ENCODE results near the gene TCF4. TPM values are rescaled to one million over a fixed set of nuclear protein-coding genes. Genes with fewer than 3 reads are reported as not detected.

Gene TCF4
- total RNA-seq, 1 experiment from 2014 or later, result 0.42 TPM

DNA sequence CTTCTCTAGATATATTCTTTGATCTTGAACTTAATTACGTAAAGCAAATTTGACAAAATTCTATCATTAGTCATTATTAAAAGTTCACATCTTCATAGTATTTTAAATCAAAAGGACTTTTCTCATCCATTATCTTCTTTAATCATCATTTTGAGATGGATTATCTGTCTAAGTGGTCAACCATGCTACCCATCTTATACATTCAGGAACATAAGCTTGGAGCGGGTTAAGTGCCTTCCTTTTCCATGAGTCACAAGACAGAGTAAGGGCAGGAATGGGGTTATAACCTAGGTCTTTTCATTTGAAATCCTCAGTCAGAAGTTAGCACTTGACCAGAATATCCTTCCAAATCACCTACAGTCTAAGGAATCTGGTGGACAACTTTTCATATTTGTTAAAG, 297.1 kb downstream of the TCF4 start:
- no peak for TF ChIP-seq YY1 (IDR thresholded peaks at IDR 0.05; ENCODE audit: extremely low read depth, insufficient replicate concordance, low read depth, low read length)
- TF ChIP-seq TCF7L2 (IDR thresholded peaks at IDR 0.05; ENCODE audit: borderline replicate concordance, extremely low read depth, insufficient read depth, insufficient read length), result no peak
- no peak for TF ChIP-seq JUND (IDR thresholded peaks at IDR 0.05)
- TF ChIP-seq EGR1 (IDR thresholded peaks at IDR 0.05; ENCODE audit: low read depth), result no peak
- TF ChIP-seq ZBTB33 (IDR thresholded peaks at IDR 0.05; ENCODE audit: extremely low read depth, insufficient replicate concordance, low read length), result no peak
- no peak for TF ChIP-seq CBX3 (IDR thresholded peaks at IDR 0.05; ENCODE audit: low read depth)
- no peak for TF ChIP-seq CTCF (IDR thresholded peaks at IDR 0.05 in 2 of 3, conservative IDR thresholded peaks at IDR 0.05 in 1 of 3; ENCODE audit: borderline replicate concordance in 1 of 3, insufficient read depth in 1 of 3, low read depth in 2 of 3, low read length in 2 of 3)
- no peak for TF ChIP-seq FOSL1 (IDR thresholded peaks at IDR 0.05; ENCODE audit: low read depth)
- no peak for TF ChIP-seq SIN3A (IDR thresholded peaks at IDR 0.05; ENCODE audit: low read depth)
- Histone ChIP-seq H2AFZ (ENCODE audit: low read depth, low read length, poor library complexity, severe bottlenecking) (no peak overlapping the region), H3K9ac (ENCODE audit: low read length) (no peak overlapping the region), H3K27me3 (ENCODE audit: insufficient read depth, low read length) (no peaks in the 10 kb centered on the region), H3K9me2 (ENCODE audit: insufficient read depth) (no peaks in the 10 kb centered on the region), H3K79me2 (ENCODE audit: insufficient read depth, low read length) (no peaks in the 10 kb centered on the region), H3K4me2 (ENCODE audit: low read length) (no peak overlapping the region), H3K9me3 (ENCODE audit: control insufficient read depth in 1 of 2, insufficient read depth in 1 of 2, low read depth in 1 of 2, low read length in 2 of 2) (no peaks in the 10 kb centered on the region), H4K20me1 (ENCODE audit: insufficient read depth) (no peaks in the 10 kb centered on the region), H3K4me3 (replicated peaks in 1 of 2; ENCODE audit: low read depth in 1 of 2, low read length in 2 of 2) (no peak overlapping the region), H3K27ac (ENCODE audit: low read depth, low read length) (no peak overlapping the region), H3K36me3 (ENCODE audit: control insufficient read depth in 1 of 2, insufficient read depth in 2 of 2, low read length in 2 of 2) (no peaks in the 10 kb centered on the region), H3K4me1 (ENCODE audit: control insufficient read depth in 1 of 2, insufficient read depth in 2 of 2, low read length in 2 of 2) (no peaks in the 10 kb centered on the region)
- POLR2A ChIA-PET, result no interaction called here
- CTCF ChIA-PET, result no interaction called here
- intact Hi-C loops (cut with micrococcal nuclease), result no loop called here
- no TSS peak for BruUV-seq (replicated peaks)
- RAD21 ChIA-PET (ENCODE audit: low non-redundant PET in 1 of 2, low total read pairs in 2 of 2, uncharacterized antibody in 2 of 2, unreplicated experiment in 2 of 2), result no interaction called here
- ATAC-seq (no peak), DNase-seq (ENCODE audit: low read depth, low spot score) (no peak)
